GM12878 (cell line): ENCODE data around the gene ANXA2R. TPM values are rescaled to one million over a fixed set of nuclear protein-coding genes. Genes with fewer than 3 reads are reported as not detected.

Experiments used
- CBFB ChIP-seq: IDR thresholded peaks from 2 replicates; pipeline ENCODE4 v1.6.1; 2016; ENCODE audit warnings: antibody characterized with exemption, low read depth
- EP300 ChIP-seq, 2 experiments: fragments of 150-350 bp in 1 of 2; IDR thresholded peaks; 2 replicates each; pipeline ENCODE4 v1.6.1; 2011 to 2012; ENCODE audit warnings: low read depth in 2 of 2, low read length in 2 of 2, borderline replicate concordance in 1 of 2, improper control_type of control experiment in 1 of 2, inconsistent platforms in 1 of 2; ENCODE audit not compliant: control insufficient read depth in 1 of 2
- ETV6 ChIP-seq, 2 experiments: fragments of 450-650 bp in 1 of 2; IDR thresholded peaks in 1 of 2; conservative IDR thresholded peaks in 1 of 2; 2 replicates each; pipeline ENCODE4 v1.6.1; 2014; ENCODE audit warnings: antibody characterized with exemption in 1 of 2, borderline replicate concordance in 1 of 2, low read depth in 1 of 2, mild to moderate bottlenecking in 1 of 2, moderate library complexity in 1 of 2
- LARP7 ChIP-seq: fragments of 450-650 bp; IDR thresholded peaks from 2 replicates; pipeline ENCODE4 v1.6.1; 2017; ENCODE audit warnings: mild to moderate bottlenecking
- NRF1 ChIP-seq: conservative IDR thresholded peaks from 2 replicates; pipeline ENCODE4 v1.6.1; 2011; ENCODE audit warnings: mild to moderate bottlenecking, low read depth, low read length, improper control_type of control experiment
- PRDM15 ChIP-seq: fragments of 450-650 bp; formaldehyde crosslinking; IDR thresholded peaks from 2 replicates; pipeline ENCODE4 v1.4.0; 2020; ENCODE audit warnings: mild to moderate bottlenecking, moderate library complexity
- SMAD5 ChIP-seq: IDR thresholded peaks from 2 replicates; pipeline ENCODE4 v1.6.1; 2016; ENCODE audit warnings: antibody characterized with exemption, low read depth
- TARDBP ChIP-seq: IDR thresholded peaks from 2 replicates; pipeline ENCODE4 v1.6.1; 2016; ENCODE audit warnings: borderline replicate concordance
- TCF3 ChIP-seq: IDR thresholded peaks from 2 replicates; pipeline ENCODE4 v1.6.1; 2012; ENCODE audit warnings: low read depth, mild to moderate bottlenecking, low read length, borderline replicate concordance; ENCODE audit not compliant: insufficient read depth
- ZBTB11 ChIP-seq: fragments of 450-650 bp; formaldehyde crosslinking; IDR thresholded peaks from 2 replicates; pipeline ENCODE4 v1.5.0; 2022; ENCODE audit warnings: mild to moderate bottlenecking, missing genetic modification characterization
- polyA plus RNA-seq, 11 experiments: library from polyadenylated mRNA; depleted of rRNA in 4 of 11; unstranded in 6 of 11; stranded (reverse) in 5 of 11; fragments of >200 nt; fragmentation: Nextera tagmentation in 4 of 11; fragmentation: Illumina TruSeq in 1 of 11; extraction: Ambion mirVana in 4 of 11; extraction: Trizol in 1 of 11; gene quantifications; 1 replicate in 1 of 11; 2 replicates in 10 of 11; pipeline versions ENCODE4 v1.2.1 to v1.2.3, GENCODE V29; 2011 to 2016; ENCODE audit warnings: inconsistent platforms in 2 of 11, missing spikeins in 2 of 11, low read depth in 1 of 11
- total RNA-seq, 4 experiments: library from RNA; depleted of rRNA in 3 of 4; stranded (reverse); fragments of >200 nt in 3 of 4; fragmentation: Illumina TruSeq in 1 of 4; extraction: Trizol in 1 of 4; gene quantifications; 2 replicates each; pipeline versions ENCODE4 v1.2.1 to v1.2.3, GENCODE V29; 2013 to 2021
- TF ChIP-seq, protein P1 (sequence below): fragments of 450-650 bp; IDR thresholded peaks from 2 replicates; pipeline ENCODE4 v1.6.1; 2017; ENCODE audit warnings: low read depth, mild to moderate bottlenecking, moderate library complexity
- TF ChIP-seq, protein P2 (sequence below): fragments of 450-650 bp; IDR thresholded peaks from 2 replicates; pipeline ENCODE4 v1.6.1; 2017; ENCODE audit warnings: antibody characterized with exemption, mild to moderate bottlenecking, moderate library complexity

ANXA2R gene
- total and polyA plus RNA-seq, 10 of the 15 experiments (the other 5 are each of a cell fraction or from before 2014, with no cell fraction given), result 2.3 to 7.8 (median 4.4) TPM

GRCh38 chr5:43007246-43007910 lies 32.7 kb downstream of the ANXA2R start (continued):
- TF ChIP-seq PRDM15 (CRISPR knock-in tag), result no peak
- TF ChIP-seq TCF3, result no peak
- TF ChIP-seq SMAD5, result no peak
- no peak for TF ChIP-seq ZBTB11 (CRISPR knock-in tag)
- no peak for TF ChIP-seq EP300 (IDR thresholded peaks at IDR 0.05; ENCODE audit: borderline replicate concordance in 1 of 2, control insufficient read depth in 1 of 2, low read depth in 2 of 2, low read length in 2 of 2)
- TF ChIP-seq TARDBP, result no peak
- TF ChIP-seq, protein P1, sequence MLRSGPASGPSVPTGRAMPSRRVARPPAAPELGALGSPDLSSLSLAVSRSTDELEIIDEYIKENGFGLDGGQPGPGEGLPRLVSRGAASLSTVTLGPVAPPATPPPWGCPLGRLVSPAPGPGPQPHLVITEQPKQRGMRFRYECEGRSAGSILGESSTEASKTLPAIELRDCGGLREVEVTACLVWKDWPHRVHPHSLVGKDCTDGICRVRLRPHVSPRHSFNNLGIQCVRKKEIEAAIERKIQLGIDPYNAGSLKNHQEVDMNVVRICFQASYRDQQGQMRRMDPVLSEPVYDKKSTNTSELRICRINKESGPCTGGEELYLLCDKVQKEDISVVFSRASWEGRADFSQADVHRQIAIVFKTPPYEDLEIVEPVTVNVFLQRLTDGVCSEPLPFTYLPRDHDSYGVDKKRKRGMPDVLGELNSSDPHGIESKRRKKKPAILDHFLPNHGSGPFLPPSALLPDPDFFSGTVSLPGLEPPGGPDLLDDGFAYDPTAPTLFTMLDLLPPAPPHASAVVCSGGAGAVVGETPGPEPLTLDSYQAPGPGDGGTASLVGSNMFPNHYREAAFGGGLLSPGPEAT, result no peak; the same call in 1 of the 2 replicates
- no peak for TF ChIP-seq LARP7
- TF ChIP-seq CBFB, result peak; percentile 3; the same call in 1 of the 2 replicates
- TF ChIP-seq, protein P2, sequence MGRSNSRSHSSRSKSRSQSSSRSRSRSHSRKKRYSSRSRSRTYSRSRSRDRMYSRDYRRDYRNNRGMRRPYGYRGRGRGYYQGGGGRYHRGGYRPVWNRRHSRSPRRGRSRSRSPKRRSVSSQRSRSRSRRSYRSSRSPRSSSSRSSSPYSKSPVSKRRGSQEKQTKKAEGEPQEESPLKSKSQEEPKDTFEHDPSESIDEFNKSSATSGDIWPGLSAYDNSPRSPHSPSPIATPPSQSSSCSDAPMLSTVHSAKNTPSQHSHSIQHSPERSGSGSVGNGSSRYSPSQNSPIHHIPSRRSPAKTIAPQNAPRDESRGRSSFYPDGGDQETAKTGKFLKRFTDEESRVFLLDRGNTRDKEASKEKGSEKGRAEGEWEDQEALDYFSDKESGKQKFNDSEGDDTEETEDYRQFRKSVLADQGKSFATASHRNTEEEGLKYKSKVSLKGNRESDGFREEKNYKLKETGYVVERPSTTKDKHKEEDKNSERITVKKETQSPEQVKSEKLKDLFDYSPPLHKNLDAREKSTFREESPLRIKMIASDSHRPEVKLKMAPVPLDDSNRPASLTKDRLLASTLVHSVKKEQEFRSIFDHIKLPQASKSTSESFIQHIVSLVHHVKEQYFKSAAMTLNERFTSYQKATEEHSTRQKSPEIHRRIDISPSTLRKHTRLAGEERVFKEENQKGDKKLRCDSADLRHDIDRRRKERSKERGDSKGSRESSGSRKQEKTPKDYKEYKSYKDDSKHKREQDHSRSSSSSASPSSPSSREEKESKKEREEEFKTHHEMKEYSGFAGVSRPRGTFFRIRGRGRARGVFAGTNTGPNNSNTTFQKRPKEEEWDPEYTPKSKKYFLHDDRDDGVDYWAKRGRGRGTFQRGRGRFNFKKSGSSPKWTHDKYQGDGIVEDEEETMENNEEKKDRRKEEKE, result no peak
- no peak for TF ChIP-seq ETV6 (conservative IDR thresholded peaks at IDR 0.05 in 1 of 2, IDR thresholded peaks at IDR 0.05 in 1 of 2; ENCODE audit: borderline replicate concordance in 1 of 2, low read depth in 1 of 2)
- peak; percentile 54 for TF ChIP-seq NRF1
